ENCODE results near the gene CCL5. TPM values are rescaled to one million over a fixed set of nuclear protein-coding genes. Genes with fewer than 3 reads are reported as not detected.

Gene CCL5
- total RNA-seq, 1 donor = 0.36 TPM

DNA sequence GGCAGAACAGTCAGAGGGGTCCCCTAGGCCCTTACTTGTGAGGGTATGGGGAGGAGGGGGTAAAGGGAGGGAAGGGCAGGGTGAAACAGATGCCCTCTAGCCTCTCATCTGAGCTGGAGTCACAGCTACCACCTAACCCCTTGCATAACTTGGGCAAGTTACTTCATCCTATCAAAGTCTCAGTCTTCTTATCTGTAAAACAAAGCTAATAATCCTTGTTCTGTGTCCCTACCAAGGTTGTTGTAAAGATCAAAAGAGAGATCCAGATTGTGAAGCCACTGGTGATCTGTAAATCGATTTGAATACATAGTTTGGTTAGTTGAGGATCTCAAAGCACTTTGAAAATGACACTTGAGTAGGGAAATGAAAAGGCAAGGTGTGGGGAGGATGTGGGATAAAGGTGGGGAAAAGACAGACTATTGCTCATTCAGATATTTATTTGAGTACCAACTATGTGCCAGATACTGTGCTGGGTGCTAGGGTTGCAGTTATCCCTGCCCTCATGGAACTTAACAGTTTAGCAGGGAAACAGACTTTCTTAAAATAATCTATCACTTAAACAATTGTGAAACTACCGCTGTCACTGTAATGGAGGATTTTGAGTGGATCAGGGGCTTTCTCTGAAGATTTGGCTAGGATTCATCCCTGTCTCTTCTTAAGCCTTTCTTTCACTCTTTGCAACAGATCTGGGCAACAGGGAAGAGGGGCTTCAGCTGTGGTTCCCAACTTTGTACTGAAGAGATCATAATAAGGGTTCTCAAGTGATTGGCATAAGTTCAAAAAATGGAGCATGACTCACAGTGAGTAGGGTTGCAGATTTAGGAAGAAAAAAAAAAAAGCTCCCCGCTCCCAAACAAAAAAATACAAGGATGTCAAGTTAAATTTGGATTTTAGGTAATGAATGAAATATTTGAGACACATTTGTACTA, 14.5 kb downstream of the CCL5 start:
- H3K27ac ChIP-seq (ENCODE audit: low read depth, low read length) = no peak overlapping the region
- H3K4me1 ChIP-seq (ENCODE audit: insufficient read depth, low read length) = peaks cover 2% of the 10 kb centered on the region
- H4K20me1 ChIP-seq (ENCODE audit: insufficient read depth, low read length) = no peaks in the 10 kb centered on the region
- H3K9me3 ChIP-seq (ENCODE audit: low read depth, low read length) = no peaks in the 10 kb centered on the region
- no peaks in the 10 kb centered on the region for H3K27me3 ChIP-seq (ENCODE audit: insufficient read depth, low read length)
- no peak overlapping the region for H2AFZ ChIP-seq (ENCODE audit: low read length)
- H3K36me3 ChIP-seq (ENCODE audit: insufficient read depth, low read length) = no peaks in the 10 kb centered on the region
- TF ChIP-seq, protein P1, sequence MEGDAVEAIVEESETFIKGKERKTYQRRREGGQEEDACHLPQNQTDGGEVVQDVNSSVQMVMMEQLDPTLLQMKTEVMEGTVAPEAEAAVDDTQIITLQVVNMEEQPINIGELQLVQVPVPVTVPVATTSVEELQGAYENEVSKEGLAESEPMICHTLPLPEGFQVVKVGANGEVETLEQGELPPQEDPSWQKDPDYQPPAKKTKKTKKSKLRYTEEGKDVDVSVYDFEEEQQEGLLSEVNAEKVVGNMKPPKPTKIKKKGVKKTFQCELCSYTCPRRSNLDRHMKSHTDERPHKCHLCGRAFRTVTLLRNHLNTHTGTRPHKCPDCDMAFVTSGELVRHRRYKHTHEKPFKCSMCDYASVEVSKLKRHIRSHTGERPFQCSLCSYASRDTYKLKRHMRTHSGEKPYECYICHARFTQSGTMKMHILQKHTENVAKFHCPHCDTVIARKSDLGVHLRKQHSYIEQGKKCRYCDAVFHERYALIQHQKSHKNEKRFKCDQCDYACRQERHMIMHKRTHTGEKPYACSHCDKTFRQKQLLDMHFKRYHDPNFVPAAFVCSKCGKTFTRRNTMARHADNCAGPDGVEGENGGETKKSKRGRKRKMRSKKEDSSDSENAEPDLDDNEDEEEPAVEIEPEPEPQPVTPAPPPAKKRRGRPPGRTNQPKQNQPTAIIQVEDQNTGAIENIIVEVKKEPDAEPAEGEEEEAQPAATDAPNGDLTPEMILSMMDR (IDR thresholded peaks at IDR 0.05; ENCODE audit: extremely low read depth, low read depth, low read length) = no peak
- H3K4me3 ChIP-seq (ENCODE audit: insufficient read depth, low read length) = no peak overlapping the region
- H3K4me2 ChIP-seq (ENCODE audit: insufficient read depth, low read length) = no peak overlapping the region
- peak; percentile 38 for DNase-seq (ENCODE audit: insufficient read length, low spot score, missing footprints)
- H3K79me2 ChIP-seq (ENCODE audit: insufficient read depth, low read length) = no peaks in the 10 kb centered on the region

DNA sequence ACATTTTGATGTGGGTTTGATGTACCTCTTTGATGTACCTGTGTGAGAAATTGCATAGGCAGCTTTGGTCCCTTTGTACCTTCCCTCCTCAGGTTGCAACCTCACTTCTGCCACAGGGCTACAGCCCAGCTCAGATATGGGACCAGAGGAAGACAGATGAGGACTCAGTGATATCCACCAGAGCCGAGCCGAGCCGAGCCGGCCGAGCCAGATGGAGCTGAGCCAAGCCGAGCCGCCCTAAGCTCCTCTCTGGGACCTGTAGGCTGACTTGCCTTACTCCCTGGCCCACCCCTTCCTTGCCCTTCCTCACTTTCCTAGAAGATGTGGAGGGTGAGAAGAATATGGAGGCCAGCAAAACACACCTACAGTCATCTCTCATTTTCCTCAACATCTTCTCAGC, 15.3 kb downstream of the CCL5 start:
- Histone ChIP-seq H3K27me3 (ENCODE audit: insufficient read depth, low read length) (no peaks in the 10 kb centered on the region), H3K27ac (ENCODE audit: low read depth, low read length) (no peak overlapping the region), H3K36me3 (ENCODE audit: insufficient read depth, low read length) (no peaks in the 10 kb centered on the region), H2AFZ (ENCODE audit: low read length) (no peak overlapping the region), H3K79me2 (ENCODE audit: insufficient read depth, low read length) (no peaks in the 10 kb centered on the region), H3K4me3 (ENCODE audit: insufficient read depth, low read length) (no peak overlapping the region), H3K4me1 (ENCODE audit: insufficient read depth, low read length) (peaks cover 2% of the 10 kb centered on the region), H3K4me2 (ENCODE audit: insufficient read depth, low read length) (no peak overlapping the region), H4K20me1 (ENCODE audit: insufficient read depth, low read length) (no peaks in the 10 kb centered on the region), H3K9me3 (ENCODE audit: low read depth, low read length) (no peaks in the 10 kb centered on the region)
- TF ChIP-seq, protein P1 (IDR thresholded peaks at IDR 0.05; ENCODE audit: extremely low read depth, low read depth, low read length) = no peak
- peak; percentile 27 for DNase-seq (ENCODE audit: insufficient read length, low spot score, missing footprints)

DNA sequence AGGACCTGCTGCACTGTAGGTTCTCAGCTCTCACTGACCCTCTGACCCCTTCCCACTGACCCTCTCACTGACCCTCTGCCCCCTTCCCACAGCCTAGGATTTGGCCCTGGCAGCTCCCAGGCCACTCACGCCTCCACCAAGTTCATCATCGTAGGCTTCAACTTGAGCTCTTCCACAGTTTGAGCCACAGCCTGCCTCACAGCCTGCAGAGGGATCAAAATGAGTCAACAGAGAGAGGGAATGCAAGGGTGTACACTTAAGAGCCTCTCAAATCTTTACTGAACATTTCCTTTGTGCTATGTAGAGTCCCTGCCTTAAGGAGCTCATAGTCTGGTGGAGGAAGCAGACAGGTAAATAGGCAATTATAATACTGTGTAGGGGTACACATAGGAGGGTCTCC, 23.6 kb downstream of the CCL5 start:
- Histone ChIP-seq H4K20me1 (ENCODE audit: insufficient read depth, low read length) (peaks cover 4% of the 10 kb centered on the region), H3K79me2 (ENCODE audit: insufficient read depth, low read length) (no peaks in the 10 kb centered on the region), H3K9me3 (ENCODE audit: low read depth, low read length) (no peaks in the 10 kb centered on the region), H3K4me2 (ENCODE audit: insufficient read depth, low read length) (no peak overlapping the region), H3K36me3 (ENCODE audit: insufficient read depth, low read length) (peaks cover 2% of the 10 kb centered on the region), H3K27me3 (ENCODE audit: insufficient read depth, low read length) (no peaks in the 10 kb centered on the region), H3K27ac (ENCODE audit: low read depth, low read length) (no peak overlapping the region), H3K4me3 (ENCODE audit: insufficient read depth, low read length) (no peak overlapping the region), H3K4me1 (ENCODE audit: insufficient read depth, low read length) (no peaks in the 10 kb centered on the region), H2AFZ (ENCODE audit: low read length) (no peak overlapping the region)
- no peak for DNase-seq (ENCODE audit: insufficient read length, low spot score, missing footprints)
- TF ChIP-seq, protein P1 (IDR thresholded peaks at IDR 0.05; ENCODE audit: extremely low read depth, low read depth, low read length) = no peak

DNA sequence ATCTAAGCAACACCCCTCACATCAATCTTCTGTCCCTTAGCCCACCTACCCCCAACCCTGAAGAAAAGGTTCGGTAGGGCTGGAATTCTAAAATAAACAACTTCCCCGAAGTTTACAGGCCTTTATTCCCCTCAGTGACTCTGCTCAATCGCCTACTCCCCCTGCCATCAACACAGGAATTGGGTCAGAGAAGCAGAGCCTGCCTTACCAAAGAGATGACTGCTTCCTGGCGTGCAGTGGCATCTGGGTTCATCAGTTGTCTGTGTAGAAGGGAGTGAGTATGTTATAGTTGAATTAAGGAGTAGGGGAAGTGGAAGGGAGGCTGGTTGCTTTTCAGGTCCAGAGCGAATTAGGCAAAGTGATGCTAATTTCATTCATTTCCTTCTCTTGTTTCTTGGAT, 24.2 kb downstream of the CCL5 start:
- Histone ChIP-seq H3K4me2 (ENCODE audit: insufficient read depth, low read length) (no peak overlapping the region), H4K20me1 (ENCODE audit: insufficient read depth, low read length) (peaks cover 4% of the 10 kb centered on the region), H3K9me3 (ENCODE audit: low read depth, low read length) (no peaks in the 10 kb centered on the region), H2AFZ (ENCODE audit: low read length) (no peak overlapping the region), H3K4me3 (ENCODE audit: insufficient read depth, low read length) (no peak overlapping the region), H3K4me1 (ENCODE audit: insufficient read depth, low read length) (no peaks in the 10 kb centered on the region), H3K79me2 (ENCODE audit: insufficient read depth, low read length) (no peaks in the 10 kb centered on the region), H3K36me3 (ENCODE audit: insufficient read depth, low read length) (peaks cover 5% of the 10 kb centered on the region), H3K27ac (ENCODE audit: low read depth, low read length) (no peak overlapping the region), H3K27me3 (ENCODE audit: insufficient read depth, low read length) (no peaks in the 10 kb centered on the region)
- DNase-seq (ENCODE audit: insufficient read length, low spot score, missing footprints) = no peak
- TF ChIP-seq, protein P1 (IDR thresholded peaks at IDR 0.05; ENCODE audit: extremely low read depth, low read depth, low read length) = no peak

All from osteoblast (primary cell).